Stomach (tissue), 9 donors: Measurements from ENCODE around the gene COL5A1. TPM values are rescaled to one million over a fixed set of nuclear protein-coding genes. Genes with fewer than 3 reads are reported as not detected.

Source experiments
- DNase-seq, 2 donors: peaks; one replicate each; pipeline versions ENCODE4 v3.0.0 to v3.0.0-alpha.2; 2013 to 2019
- H3K27ac ChIP-seq, 5 donors: fragments of 200-600 bp in 4 of 5; sonication (generic) in 4 of 5; one replicate each; pipeline ENCODE4 v1.5.1; 2013 to 2019; ENCODE audit warnings: mild to moderate bottlenecking in 1 of 5, moderate library complexity in 1 of 5
- H3K27me3 ChIP-seq, 3 donors: fragments of 200-600 bp; sonication (generic); one replicate each; pipeline ENCODE4 v1.5.1; 2017 to 2019; ENCODE audit warnings: mixed run types in 1 of 3
- H3K36me3 ChIP-seq, 4 donors: fragments of 200-600 bp; sonication (generic); 1 replicate in 3 of 4; 2 replicates in 1 of 4; pipeline ENCODE4 v1.5.1; 2016 to 2019
- H3K4me1 ChIP-seq, 4 donors: fragments of 200-600 bp; sonication (generic); one replicate each; pipeline ENCODE4 v1.5.1; 2016 to 2019
- H3K4me3 ChIP-seq, 4 donors: fragments of 200-600 bp; sonication (generic) in 3 of 4; one replicate each; pipeline ENCODE4 v1.5.1; 2016 to 2019; ENCODE audit warnings: mild to moderate bottlenecking in 1 of 4
- H3K9me3 ChIP-seq, 4 donors: fragments of 200-600 bp; sonication (generic); one replicate each; pipeline ENCODE4 v1.5.1; 2016 to 2019
- EP300 ChIP-seq: sonication (generic); formaldehyde crosslinking; IDR thresholded peaks from one replicate; pipeline ENCODE4 v1.6.1; 2017; ENCODE audit warnings: antibody characterized with exemption
- POLR2A ChIP-seq, 4 donors: fragments of 450-650 bp; IDR thresholded peaks; one replicate each; pipeline ENCODE4 v1.6.1; 2016; ENCODE audit warnings: antibody characterized with exemption in 4 of 4, control low read depth in 2 of 4, mild to moderate bottlenecking in 1 of 4, moderate library complexity in 1 of 4
- POLR2AphosphoS5 ChIP-seq, 3 donors: sonication (generic); formaldehyde crosslinking; IDR thresholded peaks; one replicate each; pipeline ENCODE4 v1.6.1; 2016; ENCODE audit warnings: antibody characterized with exemption in 3 of 3
- WGBS, 5 donors: extraction: QIAGEN DNeasy Blood & Tissue Kit in 3 of 5; methylation state at CpG; one replicate each; pipeline versions ENCODE4 v1.1.5 to v1.1.7; 2013 to 2018; 5-methylcytosine and 5-hydroxymethylcytosine counted together
- intact Hi-C: fragments of 100-400 bp; cut with DNase I; formaldehyde crosslinking; loops from one replicate; pipeline ENCODE4 v1.15.1; 2023; ENCODE audit warnings: low total_unique reads
- polyA plus RNA-seq, 3 donors: library from polyadenylated mRNA; stranded (reverse); fragments of 200-250 nt; gene quantifications; one replicate each; pipeline ENCODE4 v1.2.3, GENCODE V29; 2013
- total RNA-seq, 5 donors: library from RNA; depleted of rRNA; stranded (reverse); fragments of >200 nt; gene quantifications; one replicate each; pipeline versions ENCODE4 v1.1.0 to v1.2.3, GENCODE V29; 2014 to 2016
- TF ChIP-seq, protein P1 (sequence below), 7 experiments: fragments of 450-650 bp in 4 of 7; fragments of 200-600 bp in 3 of 7; sonication (generic) in 3 of 7; IDR thresholded peaks; one replicate each; pipeline ENCODE4 v1.5.1; 2016 to 2019; ENCODE audit warnings: antibody characterized with exemption in 7 of 7, control low read depth in 2 of 7, mild to moderate bottlenecking in 1 of 7
- donor health status: healthy with polysubstance abuse.
- donor health status: Bipolar disorder and iron deficiency.
- donor health status: healthy.

COL5A1 gene
- total and polyA plus RNA-seq, 8 donors: 7.3 to 205 (median 26.4) TPM

DNA sequence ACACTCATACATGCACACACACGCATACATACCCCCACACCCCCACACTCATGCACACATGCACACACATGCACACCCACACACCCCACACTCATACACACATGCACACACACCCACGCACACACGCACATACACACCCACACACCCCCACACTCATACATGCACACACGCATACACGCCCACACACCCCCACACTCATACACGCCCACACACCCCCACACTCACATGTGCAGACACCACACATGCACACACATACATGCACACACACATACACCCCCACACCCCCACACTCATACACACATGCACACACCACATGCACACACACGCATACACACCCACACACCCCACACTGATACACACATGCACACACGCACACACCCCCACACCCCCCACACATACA, 118.3 kb downstream of the COL5A1 start:
- Histone ChIP-seq H3K27me3 (no peaks in the 10 kb centered on the region), H3K4me1 (no peaks in the 10 kb centered on the region), H3K27ac (no peak overlapping the region), H3K4me3 (no peak overlapping the region), H3K36me3 (peaks cover 4 to 73% (median 43%) of the 10 kb centered on the region in 4 donors), H3K9me3 (no peaks in the 10 kb centered on the region)
- intact Hi-C loops: no loop called here
- TF ChIP-seq POLR2A (IDR thresholded peaks at IDR 0.05) (no peak), EP300 (no peak), POLR2AphosphoS5 (IDR thresholded peaks at IDR 0.05) (no peak)
- TF ChIP-seq, protein P1, sequence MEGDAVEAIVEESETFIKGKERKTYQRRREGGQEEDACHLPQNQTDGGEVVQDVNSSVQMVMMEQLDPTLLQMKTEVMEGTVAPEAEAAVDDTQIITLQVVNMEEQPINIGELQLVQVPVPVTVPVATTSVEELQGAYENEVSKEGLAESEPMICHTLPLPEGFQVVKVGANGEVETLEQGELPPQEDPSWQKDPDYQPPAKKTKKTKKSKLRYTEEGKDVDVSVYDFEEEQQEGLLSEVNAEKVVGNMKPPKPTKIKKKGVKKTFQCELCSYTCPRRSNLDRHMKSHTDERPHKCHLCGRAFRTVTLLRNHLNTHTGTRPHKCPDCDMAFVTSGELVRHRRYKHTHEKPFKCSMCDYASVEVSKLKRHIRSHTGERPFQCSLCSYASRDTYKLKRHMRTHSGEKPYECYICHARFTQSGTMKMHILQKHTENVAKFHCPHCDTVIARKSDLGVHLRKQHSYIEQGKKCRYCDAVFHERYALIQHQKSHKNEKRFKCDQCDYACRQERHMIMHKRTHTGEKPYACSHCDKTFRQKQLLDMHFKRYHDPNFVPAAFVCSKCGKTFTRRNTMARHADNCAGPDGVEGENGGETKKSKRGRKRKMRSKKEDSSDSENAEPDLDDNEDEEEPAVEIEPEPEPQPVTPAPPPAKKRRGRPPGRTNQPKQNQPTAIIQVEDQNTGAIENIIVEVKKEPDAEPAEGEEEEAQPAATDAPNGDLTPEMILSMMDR (IDR thresholded peaks at IDR 0.05): no peak
- DNase-seq: no peak
- WGBS, 5 donors: 87 to 98% (median 95%) methylated on average over 8 of the region's 8 CpGs

DNA sequence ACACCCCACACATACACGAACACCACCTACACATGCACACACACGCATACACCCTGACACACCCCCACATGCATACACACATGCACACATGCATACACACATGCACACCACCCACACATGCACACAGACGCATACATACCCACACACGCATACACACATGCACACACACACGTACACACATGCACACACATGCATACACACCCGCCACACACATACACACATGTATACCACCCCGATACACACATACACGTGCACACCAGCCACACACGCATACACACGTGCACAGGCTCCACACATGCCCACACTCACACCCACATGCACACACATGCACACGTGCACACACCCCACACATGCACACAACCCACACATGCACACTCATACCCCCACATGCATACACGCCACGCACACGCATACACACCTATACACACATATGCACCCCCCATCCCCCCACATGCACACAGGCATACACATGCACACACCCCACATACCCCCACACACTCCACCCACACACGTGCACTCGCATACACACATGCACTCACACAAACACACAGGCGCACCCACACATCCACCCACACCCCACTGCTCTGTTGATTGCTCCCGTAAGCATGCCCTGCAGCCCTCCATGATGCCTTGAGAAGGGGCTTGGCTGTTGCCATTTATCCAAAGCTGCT, 119.3 kb downstream of the COL5A1 start:
- intact Hi-C loops: no loop called here
- TF ChIP-seq POLR2A (IDR thresholded peaks at IDR 0.05) (no peak), EP300 (no peak), POLR2AphosphoS5 (IDR thresholded peaks at IDR 0.05) (no peak)
- TF ChIP-seq, protein P1 (IDR thresholded peaks at IDR 0.05): no peak
- Histone ChIP-seq H3K9me3 (no peaks in the 10 kb centered on the region), H3K27me3 (no peaks in the 10 kb centered on the region), H3K36me3 (peaks cover 4 to 80% (median 49%) of the 10 kb centered on the region in 4 donors), H3K4me3 (no peak overlapping the region), H3K4me1 (no peaks in the 10 kb centered on the region), H3K27ac (no peak overlapping the region)
- WGBS, 5 donors: 86 to 96% (median 94%) methylated on average over 18 of the region's 18 CpGs
- no peak for DNase-seq

DNA sequence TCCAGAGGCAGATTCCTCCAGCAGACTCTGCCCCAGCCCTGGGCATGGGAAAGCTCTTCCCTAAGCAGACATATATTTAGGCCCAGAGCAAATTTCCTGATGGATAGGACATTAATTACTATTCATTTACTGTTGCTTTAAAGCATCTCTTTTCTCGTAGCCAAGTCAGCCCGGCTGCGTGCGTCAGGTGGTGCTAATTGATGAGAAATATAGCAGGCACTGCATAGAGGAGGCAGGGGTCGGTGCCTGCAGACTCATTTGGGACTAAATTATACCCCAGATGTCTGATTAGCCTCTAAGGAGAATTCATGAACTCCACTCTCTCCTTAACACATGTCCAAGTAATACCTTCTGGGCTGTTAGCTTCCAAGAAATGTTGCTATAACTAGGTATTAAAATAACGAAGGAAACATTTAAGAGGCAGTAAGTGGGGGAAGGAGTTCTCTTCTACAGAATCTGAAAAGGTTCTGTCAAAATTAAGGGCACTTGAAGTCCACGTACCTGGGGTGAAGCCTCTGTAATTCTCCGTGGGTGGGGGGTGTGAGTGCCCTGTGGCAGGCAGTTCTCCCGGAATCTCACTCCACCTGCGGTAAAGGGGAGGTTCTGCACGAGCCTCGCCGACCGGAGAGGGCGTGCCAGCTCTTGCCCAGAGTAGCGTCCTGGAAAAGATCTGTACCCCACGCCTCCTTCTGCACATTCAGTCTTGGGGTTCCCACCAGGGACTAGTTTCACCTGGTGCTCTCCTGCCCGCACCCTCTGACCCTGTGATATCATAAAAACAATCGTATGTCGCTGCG, 123.1 kb downstream of the COL5A1 start:
- intact Hi-C loops: no loop called here
- H3K4me3 ChIP-seq: no peak overlapping the region
- 79 to 86% (median 81%) methylated on average over 20 to 21 of the region's 21 CpGs for WGBS, 5 donors

DNA sequence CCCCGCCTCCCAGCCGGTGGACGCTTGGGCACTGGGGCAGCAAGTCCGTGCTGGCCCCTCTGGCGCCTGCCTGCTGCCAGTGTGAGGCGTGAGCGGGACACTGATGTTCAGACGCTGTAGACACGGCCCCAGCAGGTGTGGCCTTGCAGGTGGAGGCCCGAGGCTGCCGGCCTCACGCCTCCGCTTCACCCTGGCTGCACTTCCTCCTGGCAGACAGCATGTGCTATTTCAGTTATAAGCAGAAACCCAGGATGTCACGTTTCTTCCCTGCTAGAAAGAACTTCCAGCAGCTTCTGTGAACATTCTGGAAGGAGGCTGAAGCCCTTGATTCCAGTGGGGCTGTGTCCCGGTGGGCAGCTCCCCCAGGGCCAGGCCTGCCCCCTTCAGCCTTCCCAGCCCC, 124.2 kb downstream of the COL5A1 start:
- WGBS, 5 donors: 65 to 78% (median 71%) methylated on average over 14 to 15 of the region's 15 CpGs
- intact Hi-C loops: no loop called here

More for the DNA sequence above, 123.1 kb downstream of the COL5A1 start:
- H3K27me3 ChIP-seq: peaks cover 0 to 7% (median 0%) of the 10 kb centered on the region in 3 donors
- DNase-seq: no peak
- H3K9me3 ChIP-seq: no peaks in the 10 kb centered on the region
- no peak overlapping the region for H3K27ac ChIP-seq
- TF ChIP-seq POLR2AphosphoS5 (IDR thresholded peaks at IDR 0.05): no peak
- no peak for TF ChIP-seq POLR2A (IDR thresholded peaks at IDR 0.05)
- TF ChIP-seq EP300: no peak
- TF ChIP-seq, protein P1 (IDR thresholded peaks at IDR 0.05): no peak
- no peaks in the 10 kb centered on the region for H3K4me1 ChIP-seq
- peaks cover 4 to 85% (median 48%) of the 10 kb centered on the region in 4 donors for H3K36me3 ChIP-seq

More for the DNA sequence above, 124.2 kb downstream of the COL5A1 start:
- Histone ChIP-seq H3K4me1 (no peaks in the 10 kb centered on the region), H3K36me3 (peaks cover 4 to 82% (median 45%) of the 10 kb centered on the region in 4 donors), H3K4me3 (no peak overlapping the region), H3K27me3 (peaks cover 0 to 10% (median 0%) of the 10 kb centered on the region in 3 donors), H3K27ac (no peak overlapping the region), H3K9me3 (no peaks in the 10 kb centered on the region)
- DNase-seq: no peak
- TF ChIP-seq, protein P1 (IDR thresholded peaks at IDR 0.05): no peak
- TF ChIP-seq POLR2AphosphoS5 (IDR thresholded peaks at IDR 0.05) (no peak), POLR2A (IDR thresholded peaks at IDR 0.05) (no peak), EP300 (no peak)
